ENCODE results near the gene PLAAT3.
A peak's percentile ranks its signal among the peaks of the same experiment; 100 is the strongest.
"Not testable (repeated sequence)": the region's sequence is repeated elsewhere in the genome, so short reads cannot be mapped to it uniquely, and the experiment has no call there.

PLAAT3 gene

GRCh38 chr11:63641727-63642126, 27.5 kb upstream of the PLAAT3 start:
- Histone ChIP-seq H3K27ac (ENCODE audit: extremely low read depth, low read depth, low read length) (no peak overlapping the region), H3K9me3 (ENCODE audit: control insufficient read depth, insufficient read depth, low read depth, low read length) (no peaks in the 10 kb centered on the region), H3K4me3 (ENCODE audit: low read depth, low read length) (no peak overlapping the region), H3K36me3 (ENCODE audit: control insufficient read depth in 2 of 2, insufficient read depth in 1 of 2, low read length in 2 of 2) (peaks cover 0 to 65% of the 10 kb centered on the region in 2 experiments; a peak in 1 of 3 replicates), H3K4me1 (ENCODE audit: control insufficient read depth, insufficient read depth, low read length) (no peaks in the 10 kb centered on the region)
- ChIA-PET POLR2A (no interaction called here), CTCF (interaction anchor here (0.7 to 1.5 kb wide), 4 partner anchors 48 to 618 kb away, joined by 3 to 7 read pairs (median 4); no protein-coding TSS in a partner anchor)
- TF ChIP-seq KLF16 (tag by site-specific recombination; IDR thresholded peaks at IDR 0.05), result no peak
- TF ChIP-seq BCL6B (tag by site-specific recombination; IDR thresholded peaks at IDR 0.05), result no peak
- TF ChIP-seq ZNF548 (tag by site-specific recombination; IDR thresholded peaks at IDR 0.05), result no peak
- no peak for TF ChIP-seq ZNF843 (tag by site-specific recombination; IDR thresholded peaks at IDR 0.05)
- TF ChIP-seq ZNF350 (tag by site-specific recombination; IDR thresholded peaks at IDR 0.05), result no peak
- no peak for TF ChIP-seq ZNF488 (tag by site-specific recombination; IDR thresholded peaks at IDR 0.05)
- no peak for TF ChIP-seq ZNF23 (tag by site-specific recombination; IDR thresholded peaks at IDR 0.05; ENCODE audit: borderline replicate concordance)
- no peak for TF ChIP-seq ZNF423 (tag by site-specific recombination; IDR thresholded peaks at IDR 0.05)
- TF ChIP-seq TSHZ1 (tag by site-specific recombination; IDR thresholded peaks at IDR 0.05; ENCODE audit: borderline replicate concordance), result no peak

- Histone ChIP-seq H3K4me1 (ENCODE audit: control insufficient read depth, insufficient read depth, low read length) (no peaks in the 10 kb centered on the region), H3K27ac (ENCODE audit: extremely low read depth, low read depth, low read length) (no peak overlapping the region), H3K36me3 (ENCODE audit: control insufficient read depth in 2 of 2, insufficient read depth in 1 of 2, low read length in 2 of 2) (peaks cover 0 to 60% of the 10 kb centered on the region in 2 experiments; a peak in 2 of 3 replicates), H3K9me3 (ENCODE audit: control insufficient read depth, insufficient read depth, low read depth, low read length) (no peaks in the 10 kb centered on the region), H3K4me3 (ENCODE audit: low read depth, low read length) (no peak overlapping the region)
- ChIA-PET POLR2A (interaction anchor here (0.7 kb wide), 1 partner anchor 43 kb away, joined by 3 read pairs; no protein-coding TSS in a partner anchor), CTCF (interaction anchor here (0.6 to 2.9 kb wide), 21 partner anchors 8 to 160 kb away, joined by 3 to 42 read pairs (median 4); no protein-coding TSS in a partner anchor)
- TF ChIP-seq ZNF362 (tag by site-specific recombination; IDR thresholded peaks at IDR 0.05) (no peak), ZNF221 (tag by site-specific recombination; IDR thresholded peaks at IDR 0.05; ENCODE audit: borderline replicate concordance) (no peak), ZFHX2 (tag by site-specific recombination; conservative IDR thresholded peaks at IDR 0.05) (no peak), ZNF677 (tag by site-specific recombination; IDR thresholded peaks at IDR 0.05) (no peak), ZNF426 (tag by site-specific recombination; IDR thresholded peaks at IDR 0.05) (no peak), ZNF148 (tag by site-specific recombination; IDR thresholded peaks at IDR 0.05; ENCODE audit: borderline replicate concordance) (no peak), ZNF121 (tag by site-specific recombination; IDR thresholded peaks at IDR 0.05) (peak; percentile 75; the same call in 1 of the 2 replicates), ZBTB1 (tag by site-specific recombination; IDR thresholded peaks at IDR 0.05) (no peak)
Observed at GRCh38 chr11:63639199-63639832, 25.1 kb upstream of the PLAAT3 start.

- H3K9me3 ChIP-seq (ENCODE audit: control insufficient read depth, insufficient read depth, low read depth, low read length); H3K4me1 ChIP-seq (ENCODE audit: control insufficient read depth, insufficient read depth, low read length); POLR2A ChIA-PET; H3K4me3 ChIP-seq (ENCODE audit: low read depth, low read length); H3K27ac ChIP-seq (ENCODE audit: extremely low read depth, low read depth, low read length): not testable (repeated sequence)
- CTCF ChIA-PET, result interaction anchor here (0.6 to 2.9 kb wide), 13 partner anchors 10 to 159 kb away, joined by 3 to 42 read pairs (median 4); no protein-coding TSS in a partner anchor
- H3K36me3 ChIP-seq (ENCODE audit: control insufficient read depth in 2 of 2, insufficient read depth in 1 of 2, low read length in 2 of 2), result peaks cover 0 to 52% of the 10 kb centered on the region in 2 experiments; a peak in 2 of 3 replicates
Observed at GRCh38 chr11:63638436-63638835, 24.2 kb upstream of the PLAAT3 start.
